Measurements from ENCODE around the gene ABCB11.

The ABCB11 gene

GRCh38 chr2:169041594-169041993, 10.5 kb upstream of the ABCB11 start:
- no peak for DNase-seq

GRCh38 chr2:169039702-169040101, 8.6 kb upstream of the ABCB11 start:
- DNase-seq, result no peak

- no peak for DNase-seq
These were observed 7.2 kb upstream of the ABCB11 start for GRCh38 chr2:169038338-169038757.

- no peak for DNase-seq
These were observed 5.8 kb upstream of the ABCB11 start for GRCh38 chr2:169036736-169037440.

- DNase-seq, result no peak
These were observed 4.8 kb upstream of the ABCB11 start for GRCh38 chr2:169035887-169036286.

GRCh38 chr2:169034984-169035544, 3.9 kb upstream of the ABCB11 start:
- no peak for DNase-seq

GRCh38 chr2:169034256-169034655, 3.1 kb upstream of the ABCB11 start:
- DNase-seq, result peak; percentile 70

- DNase-seq, result no peak
These were observed 1.8 kb downstream of the ABCB11 start for GRCh38 chr2:169029341-169029740.

GRCh38 chr2:169027234-169027633, 3.9 kb downstream of the ABCB11 start:
- DNase-seq, result no peak

- no peak for DNase-seq
These were observed 5.1 kb downstream of the ABCB11 start for GRCh38 chr2:169026056-169026455.

- DNase-seq, result no peak
These were observed 8.0 kb downstream of the ABCB11 start for GRCh38 chr2:169023161-169023560.

- DNase-seq, result no peak
These were observed 12.7 kb downstream of the ABCB11 start for GRCh38 chr2:169018390-169018789.

- DNase-seq, result no peak
These were observed 15.2 kb downstream of the ABCB11 start for GRCh38 chr2:169015943-169016342.

- no peak for DNase-seq
These were observed 16.3 kb downstream of the ABCB11 start for GRCh38 chr2:169014780-169015179.

GRCh38 chr2:169013628-169014026, 17.5 kb downstream of the ABCB11 start:
- no peak for DNase-seq

- DNase-seq, result no peak
These were observed 18.1 kb downstream of the ABCB11 start for GRCh38 chr2:169012812-169013627.

GRCh38 chr2:169012191-169012792, 18.8 kb downstream of the ABCB11 start:
- peak; percentile 82 for DNase-seq

GRCh38 chr2:169011698-169012097, 19.4 kb downstream of the ABCB11 start:
- no peak for DNase-seq

GRCh38 chr2:169010633-169011460, 20.3 kb downstream of the ABCB11 start:
- DNase-seq, result no peak

- no peak for DNase-seq
These were observed 21.1 kb downstream of the ABCB11 start for GRCh38 chr2:169009865-169010579.

GRCh38 chr2:169007941-169008340, 23.2 kb downstream of the ABCB11 start:
- DNase-seq, result no peak

- no peak for DNase-seq
These were observed 23.8 kb downstream of the ABCB11 start for GRCh38 chr2:169007356-169007755.

Data from islet precursor cell (in vitro differentiated cells).